Endothelial cell of umbilical vein (primary cell): ENCODE data around the gene GRID1. TPM values are rescaled to one million over a fixed set of nuclear protein-coding genes. Genes with fewer than 3 reads are reported as not detected.

Source experiments
- BruUV-seq: library from RNA; stranded (reverse); fragments of 400-500 nt; replicated peaks from 2 replicates; lab custom pipeline; 2021; lab: Mats Ljungman, UMichigan
- CTCF ChIA-PET: fragments of 300-600, 350-600 bp; sonication (Branson Sonifier 250); formaldehyde crosslinking; loops from one replicate; lab custom pipeline; 2021; ENCODE audit warnings: antibody characterized with exemption, inconsistent platforms; lab: Charles Lee
- POLR2A ChIA-PET: fragments of 300-600, 350-600 bp; sonication (Branson Sonifier 250); formaldehyde crosslinking; loops from one replicate; lab custom pipeline; 2021; ENCODE audit warnings: antibody characterized with exemption, inconsistent platforms; lab: Charles Lee
- DNase-seq: peaks from one replicate; pipeline ENCODE4 v3.0.0-alpha.2; 2011; ENCODE audit warnings: low read depth, low spot score
- FAIRE-seq: peaks from 2 replicates; lab custom pipeline; 2011; peaks lifted over from hg19 to GRCh38; lab: Jason Lieb, UNC
- H2AFZ ChIP-seq: 2 replicates; pipeline ENCODE4 v1.6.0; 2012; ENCODE audit warnings: low read depth, low read length, control low read depth, inconsistent platforms
- H3K27ac ChIP-seq: 2 replicates; pipeline ENCODE4 v1.5.1; 2011; ENCODE audit warnings: low read depth, mild to moderate bottlenecking, control low read depth, low read length, moderate library complexity; ENCODE audit not compliant: insufficient read depth
- H3K27me3 ChIP-seq, 2 experiments: 2 replicates each; pipeline versions ENCODE4 v1.6.0 to v1.6.1; 2011; ENCODE audit warnings: low read length in 2 of 2, mixed read lengths in 1 of 2; ENCODE audit not compliant: control insufficient read depth in 2 of 2, insufficient read depth in 2 of 2
- H3K36me3 ChIP-seq, 2 experiments: 2 replicates in 1 of 2; 3 replicates in 1 of 2; pipeline ENCODE4 v1.5.1; 2011; ENCODE audit warnings: low read length in 2 of 2, mild to moderate bottlenecking in 1 of 2, moderate library complexity in 1 of 2; ENCODE audit not compliant: control insufficient read depth in 2 of 2, insufficient read depth in 2 of 2; ENCODE audit errors: extremely low read depth in 1 of 2
- H3K4me1 ChIP-seq: 3 replicates; pipeline ENCODE4 v1.5.1; 2011; ENCODE audit warnings: mild to moderate bottlenecking, low read length; ENCODE audit not compliant: control insufficient read depth, insufficient read depth; ENCODE audit errors: extremely low read depth
- H3K4me2 ChIP-seq: 2 replicates; pipeline ENCODE4 v1.6.1; 2011; ENCODE audit warnings: low read length, control low read depth, mixed read lengths; ENCODE audit not compliant: insufficient read depth
- H3K4me3 ChIP-seq, 3 experiments: fragments of 200-600 bp in 1 of 3; sonication (generic), shearing (Covaris generic) in 1 of 3; replicated peaks in 1 of 3; 2 replicates each; pipeline ENCODE4 v1.5.1; 2011 to 2016; ENCODE audit warnings: control low read depth in 3 of 3, low read length in 3 of 3, mild to moderate bottlenecking in 2 of 3, inconsistent platforms in 1 of 3, low read depth in 1 of 3, moderate library complexity in 1 of 3; ENCODE audit not compliant: insufficient read depth in 1 of 3
- H3K79me2 ChIP-seq: 2 replicates; pipeline ENCODE4 v1.6.0; 2012; ENCODE audit warnings: low read length, inconsistent platforms; ENCODE audit not compliant: control insufficient read depth, insufficient read depth
- H3K9ac ChIP-seq: replicated peaks from 2 replicates; pipeline ENCODE3; 2011; ENCODE audit warnings: low read length, control low read depth; ENCODE audit not compliant: insufficient read depth; ENCODE audit errors: extremely low read depth
- H3K9me1 ChIP-seq: replicated peaks from 3 replicates; pipeline ENCODE4 v1.6.0; 2011; ENCODE audit warnings: mild to moderate bottlenecking, low read length; ENCODE audit not compliant: control insufficient read depth, insufficient read depth; ENCODE audit errors: extremely low read depth
- H3K9me3 ChIP-seq: replicated peaks from 2 replicates; pipeline ENCODE4 v1.5.1; 2012; ENCODE audit warnings: low read length, inconsistent platforms; ENCODE audit not compliant: control insufficient read depth, insufficient read depth
- H4K20me1 ChIP-seq: replicated peaks from 2 replicates; pipeline ENCODE3; 2011; ENCODE audit warnings: mild to moderate bottlenecking, low read length; ENCODE audit not compliant: control insufficient read depth, insufficient read depth; ENCODE audit errors: extremely low read depth
- CTCF ChIP-seq, 2 donors: IDR thresholded peaks; 1 replicate in 1 of 2; 2 replicates in 1 of 2; pipeline ENCODE4 v1.5.1; 2011; ENCODE audit warnings: low read length in 2 of 2, mild to moderate bottlenecking in 2 of 2, moderate library complexity in 2 of 2, control low read depth in 1 of 2, inconsistent platforms in 1 of 2, low read depth in 1 of 2; ENCODE audit not compliant: insufficient read depth in 1 of 2; ENCODE audit errors: extremely low read depth in 1 of 2
- EZH2 ChIP-seq: IDR thresholded peaks from 2 replicates; pipeline ENCODE4 v1.6.1; 2012; ENCODE audit warnings: borderline replicate concordance, low read depth, mild to moderate bottlenecking, moderate library complexity, low read length, inconsistent platforms; ENCODE audit not compliant: severe bottlenecking
- FOS ChIP-seq: IDR thresholded peaks from 2 replicates; pipeline ENCODE4 v1.6.1; 2011; ENCODE audit warnings: mild to moderate bottlenecking, low read length, moderate library complexity, borderline replicate concordance; ENCODE audit not compliant: insufficient read depth
- GATA2 ChIP-seq: IDR thresholded peaks from 2 replicates; pipeline ENCODE4 v1.7.0; 2011; ENCODE audit warnings: low read depth, mild to moderate bottlenecking, moderate library complexity, mixed read lengths, low read length; ENCODE audit not compliant: insufficient read length, insufficient read depth
- JUN ChIP-seq: IDR thresholded peaks from 2 replicates; pipeline ENCODE4 v1.6.1; 2011; ENCODE audit warnings: borderline replicate concordance, low read depth; ENCODE audit not compliant: insufficient read length, insufficient read depth
- MAX ChIP-seq: IDR thresholded peaks from 2 replicates; pipeline ENCODE4 v1.6.1; 2011; ENCODE audit not compliant: insufficient read depth, insufficient read length
- MYC ChIP-seq: IDR thresholded peaks from one replicate; pipeline ENCODE4 v1.6.1; 2011; ENCODE audit warnings: mild to moderate bottlenecking, low read depth, low read length
- POLR2A ChIP-seq: IDR thresholded peaks from 2 replicates; pipeline ENCODE4 v1.6.1; 2012; ENCODE audit warnings: low read depth, mild to moderate bottlenecking, control low read depth, low read length
- POLR2AphosphoS5 ChIP-seq: IDR thresholded peaks from 2 replicates; pipeline ENCODE4 v1.6.1; 2012; ENCODE audit warnings: low read depth, mild to moderate bottlenecking, control low read depth, low read length, moderate library complexity; ENCODE audit not compliant: insufficient read depth
- dilution Hi-C: fragments of 300-500 bp; cut with MboI; formaldehyde crosslinking; loops from one replicate; pipeline ENCODE4 v1.15.0; 2019; ENCODE audit warnings: low sequenced_read_pairs; ENCODE audit not compliant: extremely low pct_ligation_motif_present
- intact Hi-C: fragments of 100-400 bp; cut with micrococcal nuclease; formaldehyde crosslinking; loops from one replicate; pipeline ENCODE4 v1.10.0; 2022
- polyA plus RNA-seq, 4 experiments: library from polyadenylated mRNA; depleted of rRNA in 3 of 4; stranded (reverse) in 3 of 4; unstranded in 1 of 4; fragments of >200 nt; gene quantifications; 2 replicates each; pipeline versions ENCODE4 v1.2.1 to v1.2.3, GENCODE V29; 2011 to 2012; ENCODE audit warnings: missing spikeins in 1 of 4
- total RNA-seq: library from RNA; stranded (reverse); gene quantifications from 2 replicates; pipeline ENCODE4 v1.2.3, GENCODE V29; 2021

Gene GRID1
- total and polyA plus RNA-seq, 2 donors (not counting 3 experiments of a cell fraction or from before 2014, with no cell fraction given): not detected

GRCh38 chr10:85601526-85601925 lies 765.1 kb downstream of the GRID1 start:
- intact Hi-C loops: no loop called here
- Histone ChIP-seq H3K4me3 (no peak overlapping the region), H3K27ac (no peak overlapping the region), H3K36me3 (no peaks in the 10 kb centered on the region), H3K9ac (no peak overlapping the region), H3K4me2 (no peak overlapping the region), H3K27me3 (no peaks in the 10 kb centered on the region), H2AFZ (no peak overlapping the region), H4K20me1 (no peaks in the 10 kb centered on the region), H3K4me1 (no peaks in the 10 kb centered on the region), H3K9me1 (no peaks in the 10 kb centered on the region), H3K79me2 (no peaks in the 10 kb centered on the region), H3K9me3 (no peaks in the 10 kb centered on the region)
- TF ChIP-seq MYC (no peak), JUN (no peak), EZH2 (no peak), POLR2A (no peak)
- DNase-seq (no peak), FAIRE-seq (no peak)
- POLR2A ChIA-PET: no interaction called here
- dilution Hi-C loops: no loop called here
- BruUV-seq: no TSS peak
- CTCF ChIA-PET: no interaction called here

GRCh38 chr10:85600744-85601081 lies 765.9 kb downstream of the GRID1 start:
- CTCF ChIA-PET: no interaction called here
- no peak for FAIRE-seq

More at GRCh38 chr10:85600744-85601081, 765.9 kb downstream of the GRID1 start:
- TF ChIP-seq POLR2A (no peak), FOS (no peak), JUN (no peak), MYC (no peak), GATA2 (no peak), POLR2AphosphoS5 (no peak), MAX (no peak), CTCF (IDR thresholded peaks at IDR 0.05; ENCODE audit: extremely low read depth in 1 of 2, insufficient read depth in 1 of 2, low read depth in 1 of 2, low read length in 2 of 2) (no peak), EZH2 (no peak)
- Histone ChIP-seq H3K4me3 (no peak overlapping the region), H3K36me3 (no peaks in the 10 kb centered on the region), H3K9me1 (no peaks in the 10 kb centered on the region), H2AFZ (no peak overlapping the region), H3K4me2 (no peak overlapping the region), H3K27me3 (no peaks in the 10 kb centered on the region), H3K9ac (no peak overlapping the region), H3K79me2 (no peaks in the 10 kb centered on the region), H3K4me1 (no peaks in the 10 kb centered on the region), H3K9me3 (no peaks in the 10 kb centered on the region), H3K27ac (no peak overlapping the region), H4K20me1 (no peaks in the 10 kb centered on the region)
- no peak for DNase-seq
- dilution Hi-C loops: no loop called here
- intact Hi-C loops: no loop called here
- BruUV-seq: no TSS peak
- POLR2A ChIA-PET: no interaction called here
